Smooth muscle cell of the brain vasculature (primary cell): Measurements from ENCODE around the gene AMACR.
"Not testable (repeated sequence)": the region's sequence is repeated elsewhere in the genome, so short reads cannot be mapped to it uniquely, and the experiment has no call there.

ENCODE experiments used
- DNase-seq: peaks from one replicate; pipeline ENCODE4 v3.0.0-alpha.2; 2012; ENCODE audit warnings: low read depth, low spot score

AMACR gene

DNA sequence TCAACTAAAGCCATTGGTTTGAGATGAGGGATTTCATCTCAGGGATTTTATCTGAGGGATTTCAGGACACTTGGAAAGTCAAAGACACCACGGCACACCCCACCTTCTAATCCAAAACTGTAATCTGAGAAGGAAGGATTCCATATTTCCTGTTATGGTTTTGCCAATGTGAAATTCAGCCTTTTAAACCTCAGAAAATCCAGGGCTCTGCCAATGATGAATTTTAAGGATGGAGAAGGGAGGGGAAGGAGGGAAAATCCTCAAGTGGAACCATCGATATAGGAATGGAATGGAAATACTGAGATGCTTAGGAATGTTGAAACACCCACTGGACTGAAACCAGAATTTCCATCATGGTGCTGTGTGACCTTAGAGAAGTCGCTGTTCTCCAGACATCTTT, 29.9 kb upstream of the AMACR start:
- no peak for DNase-seq

DNA sequence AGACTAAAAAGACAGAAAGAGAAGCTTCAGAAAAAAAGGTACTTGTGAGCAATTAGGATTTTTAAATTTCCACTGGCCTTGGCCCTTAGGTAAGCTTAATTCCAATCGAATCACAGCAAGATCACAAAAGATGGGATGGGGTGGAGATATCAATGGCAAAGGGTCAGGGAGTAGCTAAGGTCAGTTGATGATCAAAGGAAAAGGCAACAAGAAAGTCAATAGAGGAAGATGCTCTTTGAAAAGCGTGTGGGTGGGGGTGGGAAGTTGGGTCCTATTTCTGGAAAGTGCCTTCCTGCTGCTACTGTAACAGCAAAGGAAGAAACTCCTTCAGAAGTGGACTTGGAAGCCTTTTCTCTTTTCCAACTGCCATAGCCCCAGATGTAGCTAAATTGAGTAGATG, 27.9 kb upstream of the AMACR start:
- no peak for DNase-seq

DNA sequence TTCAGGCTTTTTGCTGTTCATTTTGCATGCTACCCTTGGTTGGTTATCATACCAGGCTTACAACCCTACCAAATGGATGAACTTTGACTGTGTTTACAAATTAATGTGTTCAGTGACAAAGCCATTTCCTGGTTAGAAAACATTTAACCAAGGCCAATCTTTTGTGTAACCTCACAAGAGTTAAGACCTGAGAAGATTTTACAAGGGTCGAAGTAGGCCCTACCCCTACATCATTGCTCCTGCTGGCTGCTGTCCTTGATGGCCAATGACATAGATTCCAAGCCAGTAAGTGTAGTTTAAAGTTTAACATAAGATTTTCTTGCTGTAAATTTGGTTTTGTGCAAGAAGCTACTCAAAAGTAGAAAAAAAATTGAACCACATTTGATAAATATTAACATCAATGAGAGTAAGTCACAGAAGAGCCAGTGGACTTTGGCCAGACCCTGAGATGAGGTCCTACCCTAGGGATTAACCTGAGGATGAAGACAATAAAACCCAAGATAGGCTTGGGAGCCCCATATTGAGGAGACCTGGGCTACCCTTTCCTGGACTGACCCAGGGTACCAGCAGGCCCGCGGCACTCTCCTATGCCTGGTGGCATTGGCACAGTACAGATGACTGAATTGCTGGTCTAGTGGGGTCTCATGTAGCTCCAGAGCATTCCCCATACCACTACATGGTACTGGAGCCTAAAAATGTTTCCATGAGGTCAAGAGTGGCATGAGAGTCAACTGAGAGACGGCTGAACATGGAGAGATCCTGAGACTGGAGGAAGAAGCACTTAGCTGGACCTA, 26.9 kb upstream of the AMACR start:
- no peak for DNase-seq

DNA sequence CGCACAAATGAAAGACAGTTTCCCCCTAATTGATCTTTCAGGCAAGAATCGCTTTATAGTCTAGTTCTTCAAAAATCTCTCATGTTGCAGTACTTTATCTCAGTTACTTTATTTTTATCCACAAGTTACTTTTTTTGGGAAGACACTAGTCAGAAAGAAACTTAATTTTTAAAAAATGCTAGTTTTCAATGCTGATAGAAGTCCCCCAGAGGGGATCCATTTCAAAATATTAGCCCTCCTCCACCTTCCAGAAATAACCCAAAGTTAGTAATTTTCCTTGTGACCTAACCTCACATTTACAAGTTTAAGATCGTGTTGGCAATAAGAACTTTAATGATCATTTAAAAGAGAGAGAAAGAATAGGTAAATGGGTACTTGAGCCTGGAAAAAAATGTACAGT, 24.1 kb upstream of the AMACR start:
- no peak for DNase-seq

DNA sequence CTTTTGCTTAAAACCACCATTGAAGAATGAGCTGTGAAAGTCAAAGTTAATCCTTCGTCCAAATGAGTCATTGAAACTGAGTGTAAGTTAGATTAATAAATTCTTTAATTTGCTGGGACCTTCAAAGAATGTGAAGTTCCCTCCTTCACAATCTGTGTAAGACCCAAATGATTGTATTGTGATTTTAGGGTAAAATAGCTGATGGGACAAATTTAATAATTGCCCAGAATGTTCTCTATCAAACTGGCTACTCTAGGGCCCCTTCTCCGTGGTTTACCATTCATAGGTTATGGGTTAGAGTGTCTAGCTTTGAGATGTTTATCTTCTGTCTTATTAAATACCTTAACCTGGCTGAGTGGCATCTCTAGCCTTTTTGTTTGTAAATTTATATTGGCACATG, 23.3 kb upstream of the AMACR start:
- no peak for DNase-seq

DNA sequence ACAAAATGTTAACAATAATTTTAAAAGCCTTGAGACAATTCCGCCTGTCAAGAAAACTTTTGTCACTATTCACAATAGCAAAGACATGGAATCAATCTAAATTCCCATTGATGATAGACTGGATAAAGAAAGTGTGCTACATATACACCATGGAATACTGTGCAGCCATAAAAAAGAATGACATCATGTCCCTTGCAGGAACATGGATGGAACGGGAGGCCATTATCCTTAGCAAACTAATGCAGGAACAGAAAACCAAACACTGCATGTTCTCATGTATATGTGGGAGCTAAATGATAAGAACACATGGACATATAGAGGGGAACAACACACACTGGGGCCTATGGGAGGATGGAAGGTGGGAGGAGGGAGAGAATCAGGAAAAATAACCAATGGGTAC, 22.7 kb upstream of the AMACR start:
- DNase-seq, result not testable (repeated sequence)

DNA sequence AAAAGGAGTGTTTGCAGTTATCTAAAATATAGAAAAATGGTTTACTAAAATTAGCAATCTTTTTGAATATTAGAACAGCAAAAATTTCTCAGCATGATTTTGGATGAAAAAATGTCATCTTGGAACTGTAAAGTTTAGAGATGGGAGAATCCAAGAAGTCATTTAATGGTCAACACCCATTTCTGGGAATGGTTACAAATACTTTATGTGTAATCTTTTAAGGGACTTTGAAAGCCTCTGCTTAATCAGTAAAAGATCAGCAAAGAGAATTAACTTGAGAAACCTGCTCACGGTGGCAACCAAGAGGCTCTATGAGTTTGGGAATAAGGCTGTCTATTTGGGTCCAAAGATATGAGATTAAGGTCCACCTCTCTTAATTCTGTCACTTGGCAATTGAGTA, 22.2 kb upstream of the AMACR start:
- no peak for DNase-seq

DNA sequence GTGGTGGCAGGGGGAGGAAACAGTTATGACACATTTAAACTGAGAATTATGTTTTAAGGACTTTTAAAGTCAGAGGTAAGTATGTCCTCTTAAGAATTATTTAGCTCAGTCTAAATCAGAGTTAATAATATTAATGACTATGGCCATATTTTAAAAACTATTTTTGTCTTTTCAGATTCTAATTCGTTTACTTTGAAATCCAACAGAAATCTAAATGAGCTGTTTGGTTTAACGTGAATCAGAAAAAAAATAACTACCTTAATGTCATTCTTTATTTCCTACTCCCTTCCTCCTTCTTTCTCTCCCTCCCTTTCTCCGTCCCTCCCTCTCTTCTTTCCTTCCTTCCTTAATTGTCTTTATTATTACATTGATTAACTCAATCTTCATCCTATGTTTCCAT, 20.5 kb upstream of the AMACR start:
- no peak for DNase-seq

DNA sequence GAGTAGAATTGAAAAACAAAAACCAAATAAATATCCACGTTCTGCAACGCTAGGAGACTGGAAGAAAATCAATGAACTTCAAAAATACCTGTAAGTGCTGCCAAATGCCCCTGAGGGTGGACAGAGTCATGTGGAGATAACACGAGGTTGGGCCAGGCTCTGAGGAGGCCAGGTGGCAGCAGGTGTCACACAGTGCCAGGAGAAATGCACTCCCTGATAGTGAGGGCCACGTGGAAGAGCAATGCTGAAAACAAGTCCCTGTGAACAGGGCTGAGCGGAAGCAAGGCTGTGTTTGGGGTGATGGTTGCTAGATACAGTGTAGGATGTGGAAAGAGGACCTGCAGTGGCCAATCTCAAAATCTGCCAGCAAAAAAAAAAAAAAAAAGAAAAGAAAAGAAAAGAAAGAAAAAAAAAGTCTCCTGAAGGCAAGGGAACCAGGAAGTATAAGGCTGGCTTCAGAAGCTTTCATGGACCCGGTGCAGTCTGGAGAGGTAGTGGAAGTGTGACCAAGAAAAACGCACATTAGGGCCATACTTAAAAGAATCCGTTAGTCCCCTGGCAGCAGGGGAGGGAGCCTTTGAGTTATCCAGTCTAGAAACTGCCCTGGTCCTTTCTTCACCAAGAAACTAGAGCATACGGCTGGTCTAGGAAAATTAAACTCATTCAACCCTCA, 18.4 kb upstream of the AMACR start:
- DNase-seq, result no peak

DNA sequence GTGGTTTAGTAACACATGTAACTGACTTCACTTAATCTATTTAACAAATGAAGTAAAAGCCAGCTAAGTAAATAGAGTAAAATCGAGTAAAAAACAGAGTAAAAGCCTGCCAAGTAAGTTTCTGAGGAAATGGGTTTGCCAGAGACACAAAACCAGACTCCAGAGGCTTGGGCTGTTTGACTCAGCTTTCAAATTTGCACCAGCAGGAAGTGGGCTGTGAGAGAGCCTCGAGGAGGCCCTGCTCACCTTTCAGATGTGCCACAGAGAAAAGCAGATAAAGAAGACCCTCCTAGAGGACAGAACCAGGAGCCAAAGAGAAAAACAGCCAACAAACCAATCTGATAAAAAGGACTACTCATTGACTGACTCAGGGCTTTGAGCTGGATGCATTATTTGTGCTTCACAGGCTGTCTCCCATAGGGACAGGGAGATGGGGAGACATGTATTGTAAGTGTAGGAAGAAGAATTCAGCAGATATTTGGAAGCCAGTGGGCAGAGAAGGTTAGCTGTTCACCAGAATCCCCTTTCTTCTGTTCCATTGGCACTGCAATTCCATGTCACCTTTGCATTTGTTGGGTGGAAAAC, 14.4 kb upstream of the AMACR start:
- DNase-seq, result no peak

DNA sequence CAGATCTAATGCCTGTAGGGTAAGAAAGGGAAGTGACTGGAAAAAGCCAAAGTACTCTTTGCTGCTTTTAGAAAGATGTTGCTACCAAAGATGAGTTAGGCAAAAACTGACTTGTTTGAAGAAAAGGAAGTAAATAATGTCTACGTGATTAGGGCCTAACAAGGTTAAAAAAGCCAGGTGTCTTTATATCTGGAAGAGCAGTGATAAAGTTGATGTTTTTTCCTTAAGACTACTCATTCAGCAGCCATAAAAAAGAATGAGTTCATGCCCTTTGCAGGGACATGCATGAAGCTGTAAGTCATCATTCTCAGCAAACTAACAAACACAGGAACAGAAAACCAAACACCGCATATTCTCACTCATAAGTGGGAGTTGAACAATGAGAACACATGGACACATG, 13.5 kb upstream of the AMACR start:
- no peak for DNase-seq

DNA sequence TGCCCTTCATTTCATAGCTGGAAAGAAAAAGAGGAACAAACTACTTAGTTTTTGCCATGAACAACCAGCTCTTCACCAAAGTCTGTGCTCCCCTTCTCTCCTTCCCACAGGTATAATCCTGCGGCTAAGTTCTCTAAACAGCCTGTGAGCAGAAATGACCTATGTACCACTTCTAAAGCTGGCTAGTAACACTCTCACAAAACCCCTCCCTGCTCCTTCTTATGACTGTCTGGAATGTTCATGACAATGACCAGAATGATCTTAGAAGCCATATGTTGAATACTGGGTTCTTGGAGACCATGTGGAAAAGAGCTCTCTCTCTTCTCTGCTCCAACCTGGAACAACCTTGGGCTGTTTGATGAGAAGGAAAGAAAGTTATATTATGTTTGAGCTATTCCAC, 12.9 kb upstream of the AMACR start:
- DNase-seq, result no peak

DNA sequence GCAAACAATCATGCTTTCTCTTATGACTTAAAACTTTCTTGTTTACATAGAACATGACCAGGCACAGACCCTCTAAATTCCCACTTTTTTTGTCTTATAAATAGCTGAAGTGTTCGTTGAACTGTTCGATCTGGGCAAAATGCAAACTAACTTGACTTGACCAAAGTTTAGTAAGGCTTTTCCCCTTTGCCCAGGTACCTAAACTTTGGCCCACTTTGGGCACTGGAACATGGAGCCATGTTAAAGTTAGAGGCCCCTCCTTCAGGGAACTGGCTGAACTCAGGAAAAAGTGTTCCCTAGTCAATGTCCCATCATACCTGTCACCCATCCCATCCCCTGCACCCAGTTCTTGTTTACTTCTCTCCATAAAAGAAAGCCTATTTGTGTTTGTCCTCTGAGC, 9.4 kb upstream of the AMACR start:
- DNase-seq, result no peak

DNA sequence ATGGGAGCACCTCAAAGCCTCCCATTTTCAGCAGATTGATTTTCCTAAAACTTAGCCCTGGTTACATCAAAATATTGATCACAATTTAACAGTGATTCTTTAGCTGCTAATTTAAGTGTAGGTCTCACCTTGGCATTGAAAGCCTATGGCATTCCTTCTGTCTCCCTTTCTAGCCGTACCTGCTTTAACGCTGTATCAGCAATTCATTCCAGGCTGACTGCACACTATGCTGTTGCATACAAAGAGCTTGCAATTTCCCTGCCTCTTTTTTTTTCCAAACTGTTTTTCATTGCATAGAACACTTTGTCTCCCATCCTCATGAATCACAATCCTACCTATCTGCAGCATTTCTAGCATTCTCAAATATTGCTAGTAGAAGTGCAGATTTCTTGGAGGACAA, 8.9 kb upstream of the AMACR start:
- no peak for DNase-seq

DNA sequence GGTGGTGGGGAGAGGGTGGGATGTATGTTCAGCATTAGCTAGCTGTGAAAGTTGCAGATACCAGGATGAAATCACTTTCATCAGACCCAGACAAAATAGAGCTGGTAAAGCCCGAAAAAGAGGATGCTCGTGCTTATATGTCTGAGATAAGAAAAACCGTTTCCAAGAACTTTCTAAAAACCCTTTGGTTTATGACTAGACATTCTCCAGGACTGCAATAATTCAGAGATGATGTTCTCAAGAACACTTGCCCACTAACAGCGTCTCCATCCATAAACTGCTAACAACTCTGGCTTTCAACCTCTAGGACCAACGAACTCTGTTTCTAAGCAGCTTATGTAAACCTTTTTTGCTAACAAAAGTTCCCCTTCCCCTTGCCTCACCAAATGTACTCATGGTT, 8.4 kb upstream of the AMACR start:
- no peak for DNase-seq

DNA sequence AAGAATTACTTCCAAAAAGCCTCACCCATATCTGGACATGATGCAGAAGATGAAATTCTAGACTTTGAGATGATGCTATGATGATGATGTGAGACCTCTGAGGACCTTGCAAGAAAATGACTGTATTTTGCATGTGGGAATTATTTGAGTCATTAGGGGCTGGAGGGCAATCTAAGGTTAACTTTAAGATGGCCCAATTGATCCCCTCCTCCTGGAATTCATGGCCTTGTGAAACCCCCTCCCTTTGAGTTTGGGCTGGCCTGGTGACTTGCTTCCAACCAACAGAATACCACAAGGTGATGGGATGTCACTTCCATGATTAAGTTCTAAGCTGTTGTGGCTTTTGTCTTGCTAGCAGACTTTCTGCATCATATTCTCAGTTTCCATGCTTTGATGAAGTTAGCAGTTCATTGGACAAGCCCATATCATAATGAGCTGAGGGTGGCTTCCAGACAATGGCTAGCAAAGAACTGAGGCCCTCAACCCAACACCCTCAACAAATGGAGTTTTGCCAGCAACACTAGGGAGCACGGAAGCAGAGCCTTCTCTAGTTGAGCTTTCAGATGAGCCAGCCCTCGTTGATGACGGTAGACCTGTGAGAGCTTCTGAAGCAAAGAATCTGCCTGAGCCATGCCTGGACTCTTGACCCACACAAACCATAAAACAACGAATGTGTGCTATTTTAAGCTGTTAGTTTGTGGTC, 7.4 kb upstream of the AMACR start:
- no peak for DNase-seq

DNA sequence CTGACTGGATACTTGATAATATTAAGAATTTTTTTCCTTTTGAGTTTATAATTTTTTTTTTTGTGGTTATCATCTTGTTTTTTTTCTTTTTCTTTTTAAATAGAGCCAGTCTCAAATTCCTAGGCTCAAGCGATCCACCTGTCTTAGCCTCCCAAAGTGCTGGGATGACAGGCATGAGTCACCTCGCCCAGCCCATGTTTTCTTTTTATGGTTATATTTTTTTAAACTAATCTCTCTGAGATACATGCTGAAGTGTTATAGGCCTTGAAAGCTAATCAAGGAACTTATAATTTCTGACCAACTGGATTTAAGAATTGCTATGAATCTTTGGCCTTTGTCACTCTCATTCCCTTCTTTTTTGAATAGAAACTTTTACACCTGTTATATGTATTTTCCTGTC, 6.8 kb upstream of the AMACR start:
- DNase-seq, result no peak

DNA sequence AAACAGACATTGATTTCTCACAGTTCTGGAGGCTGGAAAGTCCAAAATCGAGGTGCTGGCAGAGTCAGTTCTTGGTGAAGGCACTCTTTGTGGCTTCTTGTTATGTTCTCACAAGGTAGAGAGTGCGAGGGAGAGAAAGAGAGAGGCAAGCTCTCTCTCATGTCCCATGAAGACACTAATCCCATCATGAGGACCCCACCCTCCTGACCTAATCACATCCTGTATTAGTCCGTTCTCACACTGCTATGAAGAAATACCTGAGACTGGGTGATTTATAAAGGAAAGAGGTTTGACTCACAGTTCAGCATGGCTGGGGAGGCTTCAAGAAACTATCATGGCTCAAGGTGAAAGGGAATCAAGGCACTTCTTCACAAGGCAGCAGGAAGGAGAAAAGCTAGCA, 5.7 kb upstream of the AMACR start:
- no peak for DNase-seq

DNA sequence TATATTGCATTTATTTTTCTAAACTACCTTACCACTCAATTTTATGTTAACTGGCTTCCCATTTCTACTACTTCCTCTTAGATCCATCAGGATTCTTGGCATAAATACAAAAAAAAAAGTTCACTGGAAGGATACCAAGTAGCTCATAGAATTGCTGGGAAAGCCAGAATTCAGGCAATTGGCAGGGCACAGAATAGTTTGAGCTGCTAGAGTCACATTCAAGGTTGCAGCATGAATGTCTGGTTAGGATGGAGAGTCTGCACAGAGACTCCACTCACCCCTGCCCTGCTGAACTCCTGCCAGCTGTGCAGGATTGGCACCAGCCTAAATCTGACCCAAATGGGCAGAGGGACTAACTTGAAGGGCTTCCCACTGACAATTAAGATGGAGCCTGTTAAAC, 4.9 kb upstream of the AMACR start:
- no peak for DNase-seq

DNA sequence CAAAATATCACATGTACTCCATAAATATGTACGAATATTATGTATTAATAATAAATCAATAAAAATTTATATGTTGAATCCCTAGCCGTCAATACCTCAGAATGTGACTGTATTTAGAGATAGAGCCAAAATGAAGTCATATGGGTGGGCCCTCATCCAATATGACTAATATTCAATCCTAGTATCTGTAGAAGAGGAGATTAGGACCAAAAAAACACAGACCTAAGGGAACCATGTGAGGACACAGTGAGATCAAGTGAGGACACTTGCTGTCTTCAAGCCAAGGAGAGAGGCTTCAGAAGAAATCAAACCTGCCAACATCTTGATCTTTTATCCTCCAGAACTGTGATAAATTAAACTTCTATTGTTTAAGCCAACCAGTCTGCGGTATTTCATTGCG, 3.7 kb upstream of the AMACR start:
- DNase-seq, result no peak

DNA sequence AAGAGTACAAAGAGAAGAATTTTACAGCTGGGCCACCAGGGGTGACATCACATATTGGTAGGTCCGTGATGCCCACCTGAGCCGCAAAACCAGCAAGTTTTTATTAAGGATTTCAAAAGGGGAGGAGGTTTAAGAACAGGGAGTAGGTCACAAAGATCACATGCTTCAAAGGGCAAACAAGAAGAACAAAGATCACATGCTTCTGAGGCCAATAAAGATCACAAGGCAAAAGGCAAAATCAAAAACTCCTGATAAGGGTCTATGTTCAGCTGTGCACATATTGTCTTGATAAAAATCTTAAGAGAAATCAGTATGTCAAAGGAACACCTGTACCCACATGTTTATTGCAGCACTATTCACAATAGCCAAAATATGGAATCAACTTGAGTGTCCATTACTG, 2.3 kb upstream of the AMACR start:
- DNase-seq, result not testable (repeated sequence)

DNA sequence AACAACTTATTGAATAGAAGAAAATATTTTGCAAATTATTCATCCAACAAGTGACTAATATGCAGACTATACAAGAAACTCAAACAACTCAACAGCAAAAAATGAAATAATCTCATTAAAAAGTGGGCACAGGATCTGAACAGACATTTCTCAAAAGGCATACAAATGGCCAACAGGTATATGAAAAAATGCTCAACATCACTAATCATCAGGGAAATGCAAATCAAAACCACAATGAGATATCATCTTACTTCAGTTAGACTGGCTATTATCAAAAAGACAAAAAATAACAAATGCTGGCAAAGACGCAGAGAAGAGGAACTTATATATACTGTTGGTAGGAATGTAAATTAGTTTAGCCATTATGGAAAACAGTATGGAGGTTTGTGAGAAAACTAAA, 1.8 kb upstream of the AMACR start:
- DNase-seq, result no peak

DNA sequence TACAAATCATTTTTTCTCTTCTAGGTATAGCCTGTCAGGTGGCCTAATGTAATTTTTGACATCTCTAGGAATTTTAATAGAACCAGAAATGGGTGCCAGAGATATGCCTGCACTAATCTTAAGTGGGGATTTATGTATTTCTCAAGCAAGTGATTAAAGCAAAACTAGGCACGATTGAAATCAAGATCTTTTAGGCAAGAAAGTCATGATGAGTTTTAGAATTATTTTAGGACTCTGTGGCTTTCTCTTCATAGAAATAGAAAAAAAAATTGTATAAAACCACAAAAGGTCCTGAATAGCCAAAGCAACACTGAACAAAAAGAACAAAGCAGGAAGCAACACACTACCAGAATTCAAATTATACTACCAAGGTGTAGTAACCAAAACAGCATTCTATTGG, 952 bp upstream of the AMACR start:
- DNase-seq, result no peak
